Panc1 (cell line): Measurements from ENCODE around the gene CA5B. TPM values are rescaled to one million over a fixed set of nuclear protein-coding genes. Genes with fewer than 3 reads are reported as not detected.
"Not testable (repeated sequence)": the region's sequence is repeated elsewhere in the genome, so short reads cannot be mapped to it uniquely, and the experiment has no call there.

Source experiments
- ATAC-seq: fragments of 200-7000 bp; cut with Tn5 transposase; 2 replicates; pipeline ENCODE4 v1.9.1; 2020; ENCODE audit warnings: mild to moderate bottlenecking, moderate library complexity
- BruUV-seq: library from RNA; stranded (reverse); fragments of 400-500 nt; replicated peaks from 2 replicates; lab custom pipeline; 2021; lab: Mats Ljungman, UMichigan
- CTCF ChIA-PET: fragments of 300-600 bp; sonication (Branson Sonifier 250); formaldehyde crosslinking; loops from one replicate; lab custom pipeline; 2022; ENCODE audit warnings: antibody characterized with exemption; lab: Charles Lee
- POLR2A ChIA-PET: fragments of 300-600 bp; sonication (Branson Sonifier 250); formaldehyde crosslinking; loops from one replicate; lab custom pipeline; 2022; ENCODE audit warnings: antibody characterized with exemption; lab: Charles Lee
- DNase-seq: peaks from one replicate; pipeline ENCODE4 v3.0.0-alpha.2; 2010; ENCODE audit warnings: low read depth, low spot score
- H3K27ac ChIP-seq: 2 replicates; pipeline ENCODE4 v1.5.1; 2011; ENCODE audit warnings: mild to moderate bottlenecking, low read length, inconsistent platforms
- H3K27me3 ChIP-seq: fragments of 200-500 bp; sonication (Bioruptor generic); 2 replicates; pipeline ENCODE4 v1.6.0; 2014; ENCODE audit warnings: low read length, inconsistent platforms; ENCODE audit not compliant: control insufficient read depth, insufficient read depth
- H3K36me3 ChIP-seq: fragments of 200-500 bp; sonication (Bioruptor generic); 2 replicates; pipeline ENCODE4 v1.5.1; 2014; ENCODE audit warnings: inconsistent platforms, mild to moderate bottlenecking, low read length, moderate library complexity; ENCODE audit not compliant: control insufficient read depth, insufficient read depth
- H3K4me1 ChIP-seq: 2 replicates; pipeline ENCODE4 v1.5.1; 2011; ENCODE audit warnings: inconsistent platforms, mild to moderate bottlenecking, low read length, moderate library complexity; ENCODE audit not compliant: control insufficient read depth, insufficient read depth
- H3K4me3 ChIP-seq, 2 experiments: 2 replicates each; pipeline ENCODE4 v1.5.1; 2011 to 2012; ENCODE audit warnings: low read depth in 2 of 2, low read length in 2 of 2, mild to moderate bottlenecking in 2 of 2, inconsistent platforms in 1 of 2, moderate library complexity in 1 of 2
- H3K9me3 ChIP-seq: fragments of 200-500 bp; sonication (Bioruptor generic); 2 replicates; pipeline ENCODE4 v1.5.1; 2014; ENCODE audit warnings: low read depth, mild to moderate bottlenecking, inconsistent platforms, low read length, moderate library complexity; ENCODE audit not compliant: control insufficient read depth, insufficient read depth
- CTCF ChIP-seq: fragments of 450-650 bp; IDR thresholded peaks from 2 replicates; pipeline ENCODE4 v1.5.1; 2017; ENCODE audit warnings: mild to moderate bottlenecking
- POLR2AphosphoS5 ChIP-seq: IDR thresholded peaks from 2 replicates; pipeline ENCODE4 v1.6.1; 2012; ENCODE audit warnings: mild to moderate bottlenecking, low read depth, low read length, moderate library complexity
- REST ChIP-seq, 2 experiments: IDR thresholded peaks; 2 replicates each; pipeline ENCODE4 v1.6.1; 2011 to 2012; ENCODE audit warnings: low read depth in 2 of 2, control low read depth in 1 of 2, low read length in 1 of 2, mild to moderate bottlenecking in 1 of 2, moderate library complexity in 1 of 2; ENCODE audit not compliant: insufficient read depth in 1 of 2
- SIN3A ChIP-seq: IDR thresholded peaks from 2 replicates; pipeline ENCODE4 v1.6.1; 2012; ENCODE audit warnings: low read depth, mild to moderate bottlenecking, low read length, moderate library complexity, borderline replicate concordance; ENCODE audit not compliant: insufficient read depth
- TCF7L2 ChIP-seq: IDR thresholded peaks from 2 replicates; pipeline ENCODE4 v1.6.1; 2011; ENCODE audit warnings: mild to moderate bottlenecking, low read depth, low read length, inconsistent platforms
- in situ Hi-C: cut with HindIII; loops from 2 replicates; pipeline ENCODE4 v1.10.0; 2016; ENCODE audit warnings: low sequenced_read_pairs, low pct_unique_long_range_greater_than_20kb
- intact Hi-C: fragments of 100-400 bp; cut with micrococcal nuclease; formaldehyde crosslinking; loops from one replicate; pipeline ENCODE4 v1.10.0; 2022; ENCODE audit not compliant: unreplicated experiment
- total RNA-seq: library from RNA; stranded (reverse); gene quantifications from one replicate; pipeline ENCODE4 v1.2.1, GENCODE V29; 2021; ENCODE audit not compliant: unreplicated experiment

Gene CA5B
- total RNA-seq, 1 experiment from 2014 or later: 6.8 TPM

- ATAC-seq (no peak), DNase-seq (no peak)
- in situ Hi-C loops: no loop called here
- intact Hi-C loops: no loop called here
- ChIA-PET POLR2A (no interaction called here), CTCF (no interaction called here)
- Histone ChIP-seq H3K4me1 (no peaks in the 10 kb centered on the region), H3K27ac (no peak overlapping the region), H3K4me3 (no peak overlapping the region), H3K36me3 (no peaks in the 10 kb centered on the region), H3K9me3 (no peaks in the 10 kb centered on the region), H3K27me3 (no peaks in the 10 kb centered on the region)
- no peak for TF ChIP-seq POLR2AphosphoS5
- TF ChIP-seq CTCF: no peak
- TF ChIP-seq REST (IDR thresholded peaks at IDR 0.05; ENCODE audit: insufficient read depth in 1 of 2, low read depth in 2 of 2, low read length in 1 of 2): no peak
- no TSS peak for BruUV-seq
Measured at GRCh38 chrX:15696516-15696915, 41.6 kb upstream of the CA5B start.

GRCh38 chrX:15702488-15703371 is 35.3 kb upstream of the CA5B start:
- TF ChIP-seq TCF7L2 (no peak), SIN3A (no peak)
- Histone ChIP-seq H3K27me3 (no peaks in the 10 kb centered on the region), H3K4me1 (no peaks in the 10 kb centered on the region), H3K36me3 (no peaks in the 10 kb centered on the region), H3K9me3 (no peaks in the 10 kb centered on the region), H3K4me3 (no peak overlapping the region), H3K27ac (no peak overlapping the region)
- in situ Hi-C loops (no loop called here), intact Hi-C loops (no loop called here)
- ATAC-seq (no peak), DNase-seq (no peak)
- no TSS peak for BruUV-seq
- CTCF ChIA-PET: no interaction called here
- POLR2A ChIA-PET: no interaction called here

- POLR2A ChIA-PET, H3K9me3 ChIP-seq, DNase-seq, H3K4me3 ChIP-seq, H3K36me3 ChIP-seq, in situ Hi-C loops, intact Hi-C loops, BruUV-seq, H3K27me3 ChIP-seq, CTCF ChIA-PET, ATAC-seq, H3K27ac ChIP-seq, H3K4me1 ChIP-seq: not testable (repeated sequence)
Measured at GRCh38 chrX:15703809-15704208, 34.3 kb upstream of the CA5B start.

- CTCF ChIA-PET, H3K36me3 ChIP-seq, intact Hi-C loops, H3K9me3 ChIP-seq, H3K4me3 ChIP-seq, H3K27ac ChIP-seq, in situ Hi-C loops, DNase-seq, H3K4me1 ChIP-seq, ATAC-seq, H3K27me3 ChIP-seq, BruUV-seq, POLR2A ChIA-PET: not testable (repeated sequence)
Measured at GRCh38 chrX:15704273-15704672, 33.8 kb upstream of the CA5B start.
